Measurements from ENCODE around the gene PRELID3B.

DNA sequence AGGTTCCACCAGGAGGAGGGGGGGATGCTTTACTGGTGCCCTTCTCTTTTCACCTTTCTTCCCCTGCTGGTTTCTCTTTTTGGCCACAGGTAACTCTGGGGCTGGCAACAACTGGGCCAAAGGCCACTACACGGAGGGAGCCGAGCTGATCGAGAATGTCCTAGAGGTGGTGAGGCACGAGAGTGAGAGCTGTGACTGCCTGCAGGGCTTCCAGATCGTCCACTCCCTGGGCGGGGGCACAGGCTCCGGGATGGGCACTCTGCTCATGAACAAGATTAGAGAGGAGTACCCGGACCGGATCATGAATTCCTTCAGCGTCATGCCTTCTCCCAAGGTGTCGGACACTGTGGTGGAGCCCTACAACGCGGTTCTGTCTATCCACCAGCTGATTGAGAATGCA lies 19.0 kb downstream of the PRELID3B start:
- TF ChIP-seq, protein P1, sequence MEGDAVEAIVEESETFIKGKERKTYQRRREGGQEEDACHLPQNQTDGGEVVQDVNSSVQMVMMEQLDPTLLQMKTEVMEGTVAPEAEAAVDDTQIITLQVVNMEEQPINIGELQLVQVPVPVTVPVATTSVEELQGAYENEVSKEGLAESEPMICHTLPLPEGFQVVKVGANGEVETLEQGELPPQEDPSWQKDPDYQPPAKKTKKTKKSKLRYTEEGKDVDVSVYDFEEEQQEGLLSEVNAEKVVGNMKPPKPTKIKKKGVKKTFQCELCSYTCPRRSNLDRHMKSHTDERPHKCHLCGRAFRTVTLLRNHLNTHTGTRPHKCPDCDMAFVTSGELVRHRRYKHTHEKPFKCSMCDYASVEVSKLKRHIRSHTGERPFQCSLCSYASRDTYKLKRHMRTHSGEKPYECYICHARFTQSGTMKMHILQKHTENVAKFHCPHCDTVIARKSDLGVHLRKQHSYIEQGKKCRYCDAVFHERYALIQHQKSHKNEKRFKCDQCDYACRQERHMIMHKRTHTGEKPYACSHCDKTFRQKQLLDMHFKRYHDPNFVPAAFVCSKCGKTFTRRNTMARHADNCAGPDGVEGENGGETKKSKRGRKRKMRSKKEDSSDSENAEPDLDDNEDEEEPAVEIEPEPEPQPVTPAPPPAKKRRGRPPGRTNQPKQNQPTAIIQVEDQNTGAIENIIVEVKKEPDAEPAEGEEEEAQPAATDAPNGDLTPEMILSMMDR (IDR thresholded peaks at IDR 0.05): no peak
- no peak for TF ChIP-seq POLR2A (IDR thresholded peaks at IDR 0.05)

Data from prostate gland (tissue), 2 donors.